ENCODE results near the gene PLA2G6. TPM values are rescaled to one million over a fixed set of nuclear protein-coding genes. Genes with fewer than 3 reads are reported as not detected.

The PLA2G6 gene
- total and polyA plus RNA-seq, 9 of the 15 experiments (the other 6 are each of a cell fraction or from before 2014, with no cell fraction given) = 0.11 to 12.2 (median 9.7) TPM

- ChIA-PET CTCF (ENCODE audit: low intra/inter-chr PET ratio) (no interaction called here), POLR2A (interaction anchor here (0.6 to 1.2 kb wide), 5 partner anchors 9 to 664 kb away, joined by 3 to 5 read pairs (median 3); no protein-coding TSS in a partner anchor)
- H3K27ac ChIP-seq (ENCODE audit: extremely low read depth, low read depth, low read length) = no peak overlapping the region
- BruUV-seq (replicated peaks) = no TSS peak
- no peaks in the 10 kb centered on the region for H3K36me3 ChIP-seq (ENCODE audit: control insufficient read depth, insufficient read depth, low read length)
- H3K4me3 ChIP-seq = no peak overlapping the region
- TF ChIP-seq, protein P1, sequence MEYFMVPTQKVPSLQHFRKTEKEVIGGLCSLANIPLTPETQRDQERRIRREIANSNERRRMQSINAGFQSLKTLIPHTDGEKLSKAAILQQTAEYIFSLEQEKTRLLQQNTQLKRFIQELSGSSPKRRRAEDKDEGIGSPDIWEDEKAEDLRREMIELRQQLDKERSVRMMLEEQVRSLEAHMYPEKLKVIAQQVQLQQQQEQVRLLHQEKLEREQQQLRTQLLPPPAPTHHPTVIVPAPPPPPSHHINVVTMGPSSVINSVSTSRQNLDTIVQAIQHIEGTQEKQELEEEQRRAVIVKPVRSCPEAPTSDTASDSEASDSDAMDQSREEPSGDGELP (CRISPR knock-in tag; IDR thresholded peaks at IDR 0.05; ENCODE audit: borderline replicate concordance) = 0 out of 2 replicates have a peak, but pooled peaks have one; percentile 16
- TF ChIP-seq, protein P2, sequence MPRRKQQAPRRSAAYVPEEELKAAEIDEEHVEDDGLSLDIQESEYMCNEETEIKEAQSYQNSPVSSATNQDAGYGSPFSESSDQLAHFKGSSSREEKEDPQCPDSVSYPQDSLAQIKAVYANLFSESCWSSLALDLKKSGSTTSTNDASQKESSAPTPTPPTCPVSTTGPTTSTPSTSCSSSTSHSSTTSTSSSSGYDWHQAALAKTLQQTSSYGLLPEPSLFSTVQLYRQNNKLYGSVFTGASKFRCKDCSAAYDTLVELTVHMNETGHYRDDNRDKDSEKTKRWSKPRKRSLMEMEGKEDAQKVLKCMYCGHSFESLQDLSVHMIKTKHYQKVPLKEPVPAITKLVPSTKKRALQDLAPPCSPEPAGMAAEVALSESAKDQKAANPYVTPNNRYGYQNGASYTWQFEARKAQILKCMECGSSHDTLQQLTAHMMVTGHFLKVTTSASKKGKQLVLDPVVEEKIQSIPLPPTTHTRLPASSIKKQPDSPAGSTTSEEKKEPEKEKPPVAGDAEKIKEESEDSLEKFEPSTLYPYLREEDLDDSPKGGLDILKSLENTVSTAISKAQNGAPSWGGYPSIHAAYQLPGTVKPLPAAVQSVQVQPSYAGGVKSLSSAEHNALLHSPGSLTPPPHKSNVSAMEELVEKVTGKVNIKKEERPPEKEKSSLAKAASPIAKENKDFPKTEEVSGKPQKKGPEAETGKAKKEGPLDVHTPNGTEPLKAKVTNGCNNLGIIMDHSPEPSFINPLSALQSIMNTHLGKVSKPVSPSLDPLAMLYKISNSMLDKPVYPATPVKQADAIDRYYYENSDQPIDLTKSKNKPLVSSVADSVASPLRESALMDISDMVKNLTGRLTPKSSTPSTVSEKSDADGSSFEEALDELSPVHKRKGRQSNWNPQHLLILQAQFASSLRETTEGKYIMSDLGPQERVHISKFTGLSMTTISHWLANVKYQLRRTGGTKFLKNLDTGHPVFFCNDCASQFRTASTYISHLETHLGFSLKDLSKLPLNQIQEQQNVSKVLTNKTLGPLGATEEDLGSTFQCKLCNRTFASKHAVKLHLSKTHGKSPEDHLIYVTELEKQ (CRISPR knock-in tag; IDR thresholded peaks at IDR 0.05) = no peak
- peaks cover 0 to 10% of the 10 kb centered on the region in 2 experiments; a peak in 2 of 5 replicates for H3K4me1 ChIP-seq (replicated peaks in 1 of 2; ENCODE audit: control insufficient read depth in 2 of 2, insufficient read depth in 2 of 2, low read length in 2 of 2)
- intact Hi-C loops (cut with micrococcal nuclease) = no loop called here
- H3K9me3 ChIP-seq (replicated peaks; ENCODE audit: control insufficient read depth, insufficient read depth, low read depth, low read length) = no peaks in the 10 kb centered on the region
- H2AFZ ChIP-seq (ENCODE audit: low read depth, low read length) = no peak overlapping the region
- no peaks in the 10 kb centered on the region for H3K27me3 ChIP-seq (ENCODE audit: control insufficient read depth in 2 of 2, insufficient read depth in 2 of 2, low read length in 2 of 2)
- DNase-seq (ENCODE audit: extremely low read depth in 1 of 4, low spot score in 3 of 4) (no peak), FAIRE-seq (no peak), ATAC-seq (no peak)
- WGBS (ENCODE audit: insufficient coverage, low coverage, missing lambda C conversion rate) = 71% methylated on average over 6 of the region's 13 CpGs
- H3K9ac ChIP-seq (ENCODE audit: insufficient read depth in 1 of 2, low read depth in 2 of 2, low read length in 2 of 2) = no peak overlapping the region
- H3K4me2 ChIP-seq (ENCODE audit: insufficient read depth, low read length) = no peak overlapping the region
- H3K9me1 ChIP-seq (ENCODE audit: control insufficient read depth, insufficient read depth, low read length) = no peaks in the 10 kb centered on the region
- in situ Hi-C loops (cut with MboI) = loop anchor here (10.0 to 25.0 kb wide), 3 partner anchors 286 to 943 kb away; partner anchors contain the start of genes APOBEC3C and APOBEC3D
- no peaks in the 10 kb centered on the region for H4K20me1 ChIP-seq (replicated peaks; ENCODE audit: control insufficient read depth, insufficient read depth, low read length)
- no peaks in the 10 kb centered on the region for H3K79me2 ChIP-seq (ENCODE audit: control insufficient read depth, insufficient read depth, low read length)
Measured at GRCh38 chr22:38068641-38069371, 112.8 kb downstream of the PLA2G6 start.

Measured in K562 (cell line).